Measurements from ENCODE around the gene NAAA. TPM values are rescaled to one million over a fixed set of nuclear protein-coding genes. Genes with fewer than 3 reads are reported as not detected.

NAAA gene
- total and polyA plus RNA-seq, 9 of the 15 experiments (the other 6 are each of a cell fraction or from before 2014, with no cell fraction given): 1.3 to 7.9 (median 5.9) TPM

- DNase-seq (ENCODE audit: extremely low read depth in 1 of 4, low spot score in 3 of 4): no peak
- no peak for ATAC-seq
- Histone ChIP-seq H3K9me3 (replicated peaks; ENCODE audit: control insufficient read depth, insufficient read depth, low read depth, low read length) (no peaks in the 10 kb centered on the region), H3K27ac (ENCODE audit: extremely low read depth, low read depth, low read length) (no peak overlapping the region), H3K27me3 (ENCODE audit: control insufficient read depth in 2 of 2, insufficient read depth in 2 of 2, low read length in 2 of 2) (peaks cover 25 to 32% of the 10 kb centered on the region in 2 experiments; a peak in 4 of 5 replicates), H3K9ac (ENCODE audit: insufficient read depth in 1 of 2, low read depth in 2 of 2, low read length in 2 of 2) (no peak overlapping the region), H3K4me2 (ENCODE audit: insufficient read depth, low read length) (no peak overlapping the region), H3K4me3 (no peak overlapping the region), H3K4me1 (replicated peaks in 1 of 2; ENCODE audit: control insufficient read depth in 2 of 2, insufficient read depth in 2 of 2, low read length in 2 of 2) (no peaks in the 10 kb centered on the region), H4K20me1 (replicated peaks; ENCODE audit: control insufficient read depth, insufficient read depth, low read length) (no peaks in the 10 kb centered on the region), H2AFZ (ENCODE audit: low read depth, low read length) (no peak overlapping the region), H3K79me2 (ENCODE audit: control insufficient read depth, insufficient read depth, low read length) (no peaks in the 10 kb centered on the region), H3K36me3 (ENCODE audit: control insufficient read depth, insufficient read depth, low read length) (no peaks in the 10 kb centered on the region), H3K9me1 (ENCODE audit: control insufficient read depth, insufficient read depth, low read length) (no peaks in the 10 kb centered on the region)
- 7% methylated on average over 13 of the region's 14 CpGs for WGBS (ENCODE audit: insufficient coverage, low coverage, missing lambda C conversion rate)
- intact Hi-C loops (cut with micrococcal nuclease) (no loop called here), in situ Hi-C loops (cut with MboI) (no loop called here)
- BruUV-seq (replicated peaks): no TSS peak
- POLR2A ChIA-PET: no interaction called here
- FAIRE-seq: no peak
- CTCF ChIA-PET (ENCODE audit: low intra/inter-chr PET ratio): no interaction called here
- TF ChIP-seq SETDB1 (IDR thresholded peaks at IDR 0.05; ENCODE audit: low read length) (no peak), ZFP91 (CRISPR knock-in tag; IDR thresholded peaks at IDR 0.05) (no peak), SUPT5H (IDR thresholded peaks at IDR 0.05) (no peak), CREB1 (IDR thresholded peaks at IDR 0.05) (no peak), CREB1 (CRISPR knock-in tag; IDR thresholded peaks at IDR 0.05) (no peak), MXI1 (IDR thresholded peaks at IDR 0.05; ENCODE audit: low read depth, low read length) (no peak), TSHZ1 (CRISPR knock-in tag; IDR thresholded peaks at IDR 0.05) (no peak), RHOXF2B (CRISPR knock-in tag; conservative IDR thresholded peaks at IDR 0.05) (no peak), ZNF639 (CRISPR knock-in tag; conservative IDR thresholded peaks at IDR 0.05 in 1 of 2, IDR thresholded peaks at IDR 0.05 in 1 of 2) (no peak), TEAD2 (tag; IDR thresholded peaks at IDR 0.05) (no peak), ELK1 (CRISPR knock-in tag; IDR thresholded peaks at IDR 0.05) (no peak), IRF1 (CRISPR knock-in tag; IDR thresholded peaks at IDR 0.05; ENCODE audit: borderline replicate concordance) (no peak), BRF2 (IDR thresholded peaks at IDR 0.05; ENCODE audit: borderline replicate concordance, insufficient read depth, insufficient read length) (no peak)
Measured at GRCh38 chr4:75891611-75892010, 49.2 kb downstream of the NAAA start.

Measured in K562 (cell line).